Effector CD8-positive, alpha-beta T cell (primary cell): ENCODE measurements around the gene STK39.

Experiments used
- DNase-seq: peaks from one replicate; lab custom pipeline; 2025; lab: John Stamatoyannopoulos, UW

STK39 gene

GRCh38 chr2:168183308-168183997 lies 63.9 kb downstream of the STK39 start:
- DNase-seq = no peak

DNA sequence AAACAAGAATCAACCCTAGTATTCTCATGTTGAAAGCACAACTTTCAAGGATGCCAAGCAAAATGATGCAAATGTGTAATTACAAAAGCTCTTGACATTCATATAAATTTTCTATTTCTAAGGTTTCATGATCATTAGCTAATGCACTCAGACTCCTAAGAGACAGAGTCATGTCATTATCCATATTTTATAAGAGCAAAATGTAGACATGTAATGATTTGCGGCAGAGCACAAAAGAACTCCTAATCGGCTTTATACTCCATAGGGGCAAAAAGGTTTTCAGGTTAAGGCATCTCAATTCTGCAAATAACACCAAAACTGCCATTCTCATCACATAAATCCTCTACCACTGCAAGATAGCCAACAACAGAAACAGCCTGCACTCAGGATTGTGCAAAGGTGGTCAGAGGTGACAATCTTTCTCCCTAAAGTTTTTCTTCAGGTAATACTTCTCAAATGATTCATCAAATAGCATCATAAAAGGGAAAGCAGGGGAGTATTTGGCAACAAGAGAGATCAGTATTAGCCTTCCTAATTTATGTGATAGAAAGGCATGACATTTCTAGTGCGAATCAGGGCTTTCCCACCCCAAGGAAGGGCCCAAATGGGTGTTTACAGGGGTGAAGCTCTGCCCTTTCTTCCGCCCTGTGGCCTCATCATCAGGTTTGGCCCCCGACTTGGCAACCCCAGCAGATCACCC lies 64.7 kb downstream of the STK39 start:
- DNase-seq = no peak

GRCh38 chr2:168181825-168182224 lies 65.6 kb downstream of the STK39 start:
- no peak for DNase-seq

DNA sequence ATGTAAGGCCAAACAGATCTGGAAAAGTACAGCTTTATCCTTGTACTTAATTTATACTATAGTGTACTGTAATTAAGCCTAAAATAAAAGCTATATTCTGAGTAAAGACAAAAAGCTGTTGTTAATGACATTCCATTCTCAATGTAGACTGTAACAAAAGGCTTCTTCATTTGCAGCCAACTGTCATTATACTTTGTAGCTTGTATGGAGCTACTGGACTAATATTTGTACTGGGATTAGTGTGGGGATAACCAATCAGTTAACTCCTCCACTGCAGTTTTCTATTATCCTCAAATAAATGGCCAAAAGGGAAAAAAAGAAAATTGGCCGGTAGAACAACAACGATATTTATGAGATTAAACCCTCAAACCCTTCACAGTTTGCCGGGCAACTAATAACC lies 66.5 kb downstream of the STK39 start:
- DNase-seq = no peak

GRCh38 chr2:168180483-168180882 lies 66.9 kb downstream of the STK39 start:
- DNase-seq = no peak

DNA sequence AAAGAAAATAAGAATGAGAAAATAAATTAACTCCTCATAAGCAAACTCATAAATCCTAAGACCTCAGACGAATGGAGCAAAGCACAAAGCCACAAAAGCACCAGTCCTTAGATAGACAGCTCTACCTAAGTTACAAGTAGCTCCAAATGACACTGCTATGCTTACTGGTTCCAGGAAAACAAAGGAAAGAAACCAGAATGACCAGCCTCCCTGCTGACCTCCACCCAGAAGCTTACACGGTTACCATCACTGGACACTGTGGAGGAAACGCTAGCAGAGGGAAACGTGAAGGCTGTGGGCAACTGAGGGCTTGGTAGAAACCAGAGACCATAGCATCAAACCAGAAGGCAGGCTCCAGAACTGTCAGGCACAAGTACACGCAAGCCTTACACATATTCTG lies 67.8 kb downstream of the STK39 start:
- DNase-seq = no peak

GRCh38 chr2:168178520-168179324 lies 68.7 kb downstream of the STK39 start:
- no peak for DNase-seq

GRCh38 chr2:168176402-168176801 lies 71.0 kb downstream of the STK39 start:
- no peak for DNase-seq

- DNase-seq = no peak
Measured at GRCh38 chr2:168175469-168175868, 71.9 kb downstream of the STK39 start.

DNA sequence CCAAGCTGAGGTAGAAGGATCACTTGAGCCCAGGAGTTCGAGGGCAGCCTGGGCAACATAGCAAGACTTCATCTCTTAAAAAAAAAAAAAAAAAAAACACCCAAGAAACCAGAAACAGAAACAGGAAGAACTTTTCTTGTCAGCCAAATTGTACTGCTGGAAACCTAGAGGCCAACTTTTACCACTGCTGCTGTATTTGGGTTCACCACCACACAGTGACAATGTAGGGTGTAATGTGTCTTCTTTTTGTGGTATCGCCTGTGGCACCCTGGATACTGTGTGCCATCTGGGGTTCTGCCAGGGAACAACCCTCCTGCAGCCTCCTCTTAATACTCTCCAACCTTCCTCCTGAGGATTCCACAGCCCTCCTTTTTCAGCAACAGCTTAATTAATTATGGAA lies 72.6 kb downstream of the STK39 start:
- DNase-seq = no peak

DNA sequence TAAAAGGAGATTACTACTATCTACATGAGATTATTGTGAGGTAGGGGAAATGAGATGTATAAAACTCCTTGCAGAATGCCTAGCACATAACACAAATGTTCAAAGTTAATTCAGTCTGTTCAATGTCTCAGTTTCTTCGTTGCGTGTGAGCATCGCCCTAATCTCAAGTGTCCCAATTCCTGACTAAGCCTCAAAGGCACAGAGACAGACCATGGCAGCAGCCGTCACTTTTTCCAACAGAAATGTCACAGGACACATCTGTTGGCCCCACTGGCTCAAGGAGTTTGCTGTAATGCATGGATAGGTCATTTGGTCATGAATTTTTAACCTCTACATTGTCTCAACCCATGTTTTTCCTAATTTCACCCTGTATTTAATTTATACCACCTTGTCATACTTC lies 75.3 kb downstream of the STK39 start:
- no peak for DNase-seq

- DNase-seq = no peak
Measured at GRCh38 chr2:168171059-168171762, 76.2 kb downstream of the STK39 start.

DNA sequence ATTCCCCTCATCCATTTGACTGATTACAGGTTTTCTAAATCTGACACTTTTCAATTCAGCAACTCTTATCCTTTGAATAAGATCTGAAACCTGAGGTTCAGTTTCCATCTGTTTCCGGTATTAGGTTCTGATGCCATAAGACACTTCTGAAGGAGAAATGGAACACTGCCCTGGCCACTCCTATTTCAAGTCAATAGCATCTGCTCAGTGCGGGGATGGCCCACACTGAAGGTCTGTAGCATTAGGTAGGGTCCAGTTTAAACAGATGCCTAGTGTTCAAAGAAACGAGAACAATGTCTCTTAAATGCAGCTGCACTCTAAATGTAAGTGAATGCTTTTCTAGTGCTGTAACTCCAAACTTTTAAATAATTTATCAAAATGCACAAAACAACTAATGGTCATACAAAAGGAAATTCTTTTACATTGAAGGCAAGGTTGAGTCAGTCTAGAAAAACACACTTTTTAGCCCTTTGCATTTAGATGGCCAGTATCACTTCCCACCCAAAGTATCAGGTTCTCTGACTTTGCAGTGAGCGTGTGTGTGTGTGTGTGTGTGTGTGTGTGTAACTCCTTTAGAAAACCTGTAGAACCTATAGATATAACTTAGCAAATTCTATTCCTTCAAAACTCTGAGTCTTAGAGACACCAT lies 78.2 kb downstream of the STK39 start:
- no peak for DNase-seq

- DNase-seq = no peak
Measured at GRCh38 chr2:168167511-168168263, 79.7 kb downstream of the STK39 start.

DNA sequence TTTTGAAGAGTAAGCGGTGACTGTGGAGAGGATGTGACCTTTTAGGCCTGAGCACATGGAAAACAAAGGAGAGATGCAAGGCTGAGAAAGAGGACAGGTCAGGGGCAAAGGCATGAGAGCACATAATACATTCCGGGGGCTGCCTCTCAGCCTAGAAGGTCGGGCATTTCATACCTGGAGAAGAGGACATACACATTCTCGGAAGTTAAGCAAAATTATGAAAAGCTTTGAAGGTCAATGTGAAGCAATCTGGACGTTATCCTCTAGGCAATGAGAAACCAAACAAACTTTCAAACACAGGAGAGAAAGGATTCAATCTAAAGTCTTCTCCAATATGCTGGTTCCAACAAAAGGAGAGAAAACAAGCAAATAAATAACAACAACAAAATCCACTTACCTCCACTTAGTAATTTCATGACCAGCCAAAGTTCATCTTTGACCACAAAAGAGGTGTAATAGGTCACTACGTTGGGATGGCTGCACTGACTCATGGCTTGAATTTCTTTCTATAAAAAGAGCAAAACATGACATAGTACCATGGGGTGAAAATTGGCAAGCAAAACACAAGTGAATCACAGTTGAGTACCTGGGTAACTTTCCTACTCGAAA lies 80.4 kb downstream of the STK39 start:
- DNase-seq = no peak

GRCh38 chr2:168165985-168166901 lies 81.2 kb downstream of the STK39 start:
- DNase-seq = no peak

DNA sequence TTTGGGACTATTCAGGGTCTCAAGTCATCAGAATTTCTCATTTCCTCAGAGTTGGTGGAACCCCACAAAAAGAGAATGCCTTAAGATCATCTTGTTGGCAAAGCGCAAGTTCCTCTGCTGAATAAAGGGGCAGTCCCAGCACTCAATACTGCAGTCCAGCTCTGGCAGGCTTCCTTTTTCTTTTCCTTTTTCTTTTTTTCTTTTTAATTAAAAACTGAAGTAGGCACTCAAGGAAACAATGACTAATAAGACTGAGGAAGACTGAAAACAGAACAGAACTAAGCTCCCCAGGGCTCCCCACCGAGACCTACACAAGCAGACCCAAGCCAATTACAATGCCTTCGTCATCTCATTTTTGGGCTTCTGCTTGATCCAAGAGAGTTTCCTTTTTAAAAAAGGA lies 82.0 kb downstream of the STK39 start:
- no peak for DNase-seq

- DNase-seq = no peak
Measured at GRCh38 chr2:168160897-168161296, 86.5 kb downstream of the STK39 start.
